Measurements from ENCODE around the gene BEAN1. TPM values are rescaled to one million over a fixed set of nuclear protein-coding genes. Genes with fewer than 3 reads are reported as not detected.
"Not testable (repeated sequence)": the region's sequence is repeated elsewhere in the genome, so short reads cannot be mapped to it uniquely, and the experiment has no call there.

The BEAN1 gene
- total RNA-seq, 1 experiment from 2014 or later = 1.9 TPM

GRCh38 chr16:66497921-66498320, 70.8 kb downstream of the BEAN1 start:
- ATAC-seq; H3K9me3 ChIP-seq (ENCODE audit: low read length); DNase-seq; H3K36me3 ChIP-seq (ENCODE audit: low read depth, low read length); H3K27ac ChIP-seq (ENCODE audit: low read length); BruUV-seq (replicated peaks); POLR2A ChIA-PET (ENCODE audit: unreplicated experiment); H3K4me1 ChIP-seq (ENCODE audit: insufficient read depth, low read length); H3F3A ChIP-seq (ENCODE audit: low read length, unreplicated experiment); H3K27me3 ChIP-seq (ENCODE audit: low read length); H3K4me2 ChIP-seq (ENCODE audit: low read length); H3K9ac ChIP-seq (ENCODE audit: low read length); H3K4me3 ChIP-seq (ENCODE audit: low read length); H3K79me2 ChIP-seq (ENCODE audit: low read length); H4K20me1 ChIP-seq (ENCODE audit: low read length); intact Hi-C loops (cut with micrococcal nuclease); CTCF ChIA-PET; H3K9me2 ChIP-seq (replicated peaks; ENCODE audit: low read length); H2AFZ ChIP-seq (ENCODE audit: low read length): not testable (repeated sequence)

DNA sequence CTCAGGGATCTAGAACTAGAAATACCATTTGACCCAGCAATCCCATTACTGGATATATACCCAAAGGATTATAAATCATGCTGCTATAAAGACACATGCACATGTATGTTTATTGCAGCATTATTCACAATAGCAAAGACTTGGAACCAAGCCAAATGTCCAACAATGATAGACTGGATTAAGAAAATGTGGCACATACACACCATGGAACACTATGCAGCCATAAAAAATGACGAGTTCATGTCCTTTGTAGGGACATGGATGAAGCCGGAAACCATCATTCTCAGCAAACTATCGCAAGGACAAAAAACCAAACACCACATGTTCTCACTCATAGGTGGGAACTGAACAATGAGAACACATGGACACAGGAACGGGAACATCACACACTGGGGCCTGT, 74.5 kb downstream of the BEAN1 start:
- H3K79me2 ChIP-seq (ENCODE audit: low read length); H3K27me3 ChIP-seq (ENCODE audit: low read length); H3K36me3 ChIP-seq (ENCODE audit: low read depth, low read length); H3K4me1 ChIP-seq (ENCODE audit: insufficient read depth, low read length); H3K9ac ChIP-seq (ENCODE audit: low read length); H3K4me2 ChIP-seq (ENCODE audit: low read length); H3K4me3 ChIP-seq (ENCODE audit: low read length); H3K27ac ChIP-seq (ENCODE audit: low read length); CTCF ChIA-PET; H3K9me3 ChIP-seq (ENCODE audit: low read length); H4K20me1 ChIP-seq (ENCODE audit: low read length); ATAC-seq; H3F3A ChIP-seq (ENCODE audit: low read length, unreplicated experiment); H3K9me2 ChIP-seq (replicated peaks; ENCODE audit: low read length); BruUV-seq (replicated peaks); H2AFZ ChIP-seq (ENCODE audit: low read length); DNase-seq; intact Hi-C loops (cut with micrococcal nuclease): not testable (repeated sequence)
- POLR2A ChIA-PET (ENCODE audit: unreplicated experiment) = interaction anchor here (0.6 kb wide), 1 partner anchor 52 kb away, joined by 3 read pairs; no protein-coding TSS in a partner anchor

DNA sequence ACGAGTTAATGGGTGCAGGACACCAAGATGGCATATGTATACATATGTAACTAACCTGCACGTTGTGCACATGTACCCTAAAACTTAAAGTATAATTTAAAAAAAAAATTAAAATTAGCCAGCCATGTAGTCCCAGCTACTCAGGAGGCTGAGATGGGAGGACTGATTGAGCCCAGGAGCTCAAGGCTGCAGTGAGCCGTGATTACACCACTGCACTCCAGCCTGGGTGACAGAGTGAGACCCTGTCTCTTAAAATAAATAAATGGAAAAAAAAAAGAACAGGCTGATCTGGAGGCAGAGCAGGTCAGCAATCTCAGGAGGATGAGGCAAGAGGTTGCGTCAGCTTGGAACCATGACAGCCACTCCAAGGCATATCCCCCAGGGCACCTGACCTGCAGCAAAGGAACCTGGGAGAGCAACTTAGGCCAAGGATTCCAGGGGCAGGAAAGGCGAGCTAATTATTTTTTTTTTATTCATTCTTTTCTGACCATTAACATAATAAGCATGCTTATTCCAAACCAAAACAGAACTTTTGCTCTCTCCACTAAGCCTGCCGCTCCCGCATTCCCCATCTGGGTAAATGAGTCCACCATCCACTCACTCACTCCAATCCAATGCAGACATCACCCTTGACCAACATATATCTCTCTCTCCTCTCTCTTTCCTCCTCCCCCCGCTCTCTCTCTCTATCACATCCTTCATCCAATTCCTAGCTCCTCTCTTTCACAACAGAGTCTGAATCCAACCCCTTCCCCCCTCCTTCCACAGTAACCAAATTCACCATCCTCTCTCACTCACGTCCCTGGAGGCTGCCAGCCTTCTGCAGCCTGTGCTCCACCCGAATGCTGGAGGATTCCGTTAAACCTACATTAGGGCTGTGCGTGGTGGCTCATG, 75.2 kb downstream of the BEAN1 start:
- no peak overlapping the region for H3K4me3 ChIP-seq (ENCODE audit: low read length)
- peaks cover 8% of the 10 kb centered on the region; the same call in 1 of the 2 replicates for H3K4me1 ChIP-seq (ENCODE audit: insufficient read depth, low read length)
- no peak overlapping the region for H3K27ac ChIP-seq (ENCODE audit: low read length)
- H4K20me1 ChIP-seq (ENCODE audit: low read length) = no peaks in the 10 kb centered on the region
- TF ChIP-seq EZH2 (IDR thresholded peaks at IDR 0.05; ENCODE audit: low read length, unreplicated experiment) = no peak
- TF ChIP-seq CTCF (conservative IDR thresholded peaks at IDR 0.05; ENCODE audit: low read depth, low read length) = no peak
- TF ChIP-seq EZH2phosphoT487 (IDR thresholded peaks at IDR 0.05; ENCODE audit: borderline replicate concordance, low read length) = no peak
- H3K79me2 ChIP-seq (ENCODE audit: low read length) = no peaks in the 10 kb centered on the region
- CTCF ChIA-PET = interaction anchor here (0.6 kb wide), 1 partner anchor 10 kb away, joined by 3 read pairs; no protein-coding TSS in a partner anchor
- POLR2A ChIA-PET (ENCODE audit: unreplicated experiment) = interaction anchor here (0.6 kb wide), 1 partner anchor 51 kb away, joined by 3 read pairs; no protein-coding TSS in a partner anchor
- no peak overlapping the region for H3K4me2 ChIP-seq (ENCODE audit: low read length)
- H3F3A ChIP-seq (ENCODE audit: low read length, unreplicated experiment) = no peaks in the 10 kb centered on the region
- no peaks in the 10 kb centered on the region for H3K27me3 ChIP-seq (ENCODE audit: low read length)
- no TSS peak for BruUV-seq (replicated peaks)
- DNase-seq = no peak
- H3K9me2 ChIP-seq (replicated peaks; ENCODE audit: low read length) = no peaks in the 10 kb centered on the region
- no peaks in the 10 kb centered on the region for H3K36me3 ChIP-seq (ENCODE audit: low read depth, low read length)
- intact Hi-C loops (cut with micrococcal nuclease) = no loop called here
- no peak for ATAC-seq
- H2AFZ ChIP-seq (ENCODE audit: low read length) = no peak overlapping the region
- no peaks in the 10 kb centered on the region for H3K9me3 ChIP-seq (ENCODE audit: low read length)
- no peak overlapping the region for H3K9ac ChIP-seq (ENCODE audit: low read length)

Measured in PC-3 (cell line).